IMR-90 (cell line): ENCODE data around the gene ID2. TPM values are rescaled to one million over a fixed set of nuclear protein-coding genes. Genes with fewer than 3 reads are reported as not detected.

Experiments
- ATAC-seq: fragments of 200-7000 bp; cut with Tn5 transposase; 2 replicates; pipeline ENCODE4 v1.9.1; 2020; ENCODE audit warnings: low read depth, mild to moderate bottlenecking, moderate library complexity
- BruUV-seq: library from RNA; stranded (reverse); fragments of 400-500 nt; replicated peaks from 2 replicates; lab custom pipeline; 2021; lab: Mats Ljungman, UMichigan
- CTCF ChIA-PET: fragments of 300-600 bp; formaldehyde crosslinking; extraction: SDS; loops from one replicate; lab custom pipeline; 2021; ENCODE audit warnings: antibody characterized with exemption; lab: Yijun Ruan, JAX
- POLR2A ChIA-PET: fragments of 300-600 bp; sonication (Branson Sonifier 250); formaldehyde crosslinking; loops from one replicate; lab custom pipeline; 2022; ENCODE audit warnings: antibody characterized with exemption; ENCODE audit not compliant: unreplicated experiment; lab: Charles Lee
- DNase-seq: peaks from one replicate; pipeline ENCODE4 v3.0.0; 2013
- H2AFZ ChIP-seq: replicated peaks from 2 replicates; pipeline ENCODE3; 2013; ENCODE audit warnings: low read length, mild to moderate bottlenecking; ENCODE audit not compliant: poor library complexity
- H2AK5ac ChIP-seq: 2 replicates; pipeline ENCODE4 v1.6.1; 2013; ENCODE audit warnings: low read depth, low read length, inconsistent platforms
- H2AK9ac ChIP-seq: replicated peaks from 2 replicates; pipeline ENCODE3; 2013; ENCODE audit warnings: mild to moderate bottlenecking, low read depth, low read length, moderate library complexity; ENCODE audit not compliant: poor library complexity
- H2BK120ac ChIP-seq: 2 replicates; pipeline ENCODE4 v1.6.1; 2013; ENCODE audit warnings: low read depth, low read length, inconsistent platforms
- H2BK15ac ChIP-seq: 3 replicates; pipeline ENCODE4 v1.6.1; 2013; ENCODE audit warnings: low read depth, low read length, inconsistent platforms
- H2BK20ac ChIP-seq: 2 replicates; pipeline ENCODE4 v1.6.1; 2013; ENCODE audit warnings: low read depth, mild to moderate bottlenecking, inconsistent platforms, low read length, moderate library complexity
- H2BK5ac ChIP-seq: 2 replicates; pipeline ENCODE4 v1.6.1; 2013; ENCODE audit warnings: mild to moderate bottlenecking, low read depth, low read length, inconsistent platforms; ENCODE audit not compliant: poor library complexity, severe bottlenecking
- H3K14ac ChIP-seq: replicated peaks from 2 replicates; pipeline ENCODE4 v1.6.1; 2013; ENCODE audit warnings: low read depth, low read length, inconsistent platforms
- H3K18ac ChIP-seq: 2 replicates; pipeline ENCODE4 v1.6.1; 2013; ENCODE audit warnings: low read depth, low read length, control low read depth
- H3K23ac ChIP-seq: 2 replicates; pipeline ENCODE4 v1.6.1; 2013; ENCODE audit warnings: low read depth, low read length, inconsistent platforms
- H3K27ac ChIP-seq: 2 replicates; pipeline ENCODE4 v1.5.1; 2013; ENCODE audit warnings: mild to moderate bottlenecking, control low read depth, low read length; ENCODE audit not compliant: insufficient read depth
- H3K27me3 ChIP-seq: 2 replicates; pipeline ENCODE4 v1.6.1; 2013; ENCODE audit warnings: low read length; ENCODE audit not compliant: control insufficient read depth, insufficient read depth
- H3K36me3 ChIP-seq: 2 replicates; pipeline ENCODE4 v1.6.1; 2013; ENCODE audit warnings: low read length, mixed read lengths; ENCODE audit not compliant: control insufficient read depth, insufficient read depth
- H3K4ac ChIP-seq: 2 replicates; pipeline ENCODE4 v1.6.1; 2013; ENCODE audit warnings: low read depth, low read length, inconsistent platforms
- H3K4me1 ChIP-seq: 2 replicates; pipeline ENCODE4 v1.6.1; 2013; ENCODE audit warnings: low read length, mixed read lengths; ENCODE audit not compliant: control insufficient read depth, insufficient read depth
- H3K4me2 ChIP-seq: 2 replicates; pipeline ENCODE4 v1.6.1; 2013; ENCODE audit warnings: low read depth, mild to moderate bottlenecking, control low read depth, low read length, moderate library complexity
- H3K4me3 ChIP-seq: 2 replicates; pipeline ENCODE4 v1.5.1; 2013; ENCODE audit warnings: low read depth, mild to moderate bottlenecking, control low read depth, low read length, moderate library complexity; ENCODE audit not compliant: insufficient read depth
- H3K56ac ChIP-seq: 2 replicates; pipeline ENCODE4 v1.6.1; 2013; ENCODE audit warnings: low read length, inconsistent platforms; ENCODE audit not compliant: insufficient read depth; ENCODE audit errors: extremely low read depth
- H3K79me1 ChIP-seq, 2 experiments: 2 replicates each; pipeline ENCODE4 v1.6.1; 2013; ENCODE audit warnings: low read length in 2 of 2, inconsistent platforms in 1 of 2, low read depth in 1 of 2
- H3K9ac ChIP-seq: 2 replicates; pipeline ENCODE4 v1.6.1; 2013; ENCODE audit warnings: low read depth, low read length, control low read depth
- H3K9me1 ChIP-seq: 2 replicates; pipeline ENCODE4 v1.6.1; 2013; ENCODE audit warnings: low read length, inconsistent platforms; ENCODE audit not compliant: insufficient read depth
- H3K9me3 ChIP-seq: 2 replicates; pipeline ENCODE4 v1.6.1; 2013; ENCODE audit warnings: low read length; ENCODE audit not compliant: control insufficient read depth, insufficient read depth
- H4K20me1 ChIP-seq: 2 replicates; pipeline ENCODE4 v1.6.1; 2013; ENCODE audit warnings: low read length, inconsistent platforms; ENCODE audit not compliant: insufficient read depth
- H4K5ac ChIP-seq: 2 replicates; pipeline ENCODE4 v1.6.1; 2013; ENCODE audit warnings: mild to moderate bottlenecking, low read depth, low read length, control low read depth
- H4K8ac ChIP-seq, 2 experiments: 2 replicates each; pipeline ENCODE4 v1.6.1; 2013; ENCODE audit warnings: low read depth in 2 of 2, low read length in 2 of 2, control low read depth in 1 of 2, inconsistent platforms in 1 of 2
- H4K91ac ChIP-seq: 2 replicates; pipeline ENCODE4 v1.6.1; 2013; ENCODE audit warnings: low read depth, low read length, inconsistent platforms; ENCODE audit not compliant: insufficient read depth
- BHLHE40 ChIP-seq: fragments of 150-350 bp; IDR thresholded peaks from 2 replicates; pipeline ENCODE4 v1.6.1; 2016; ENCODE audit warnings: mild to moderate bottlenecking, low read depth, low read length
- CEBPB ChIP-seq: IDR thresholded peaks from 2 replicates; pipeline ENCODE4 v1.6.1; 2012; ENCODE audit warnings: low read depth, low read length, improper control_type of control experiment
- CHD1 ChIP-seq: IDR thresholded peaks from 2 replicates; pipeline ENCODE4 v1.6.1; 2012; ENCODE audit warnings: low read depth, low read length, improper control_type of control experiment
- NFE2L2 ChIP-seq: fragments of 150-350 bp; IDR thresholded peaks from 2 replicates; pipeline ENCODE4 v1.6.1; 2016; ENCODE audit warnings: low read depth, mild to moderate bottlenecking, low read length
- RCOR1 ChIP-seq: IDR thresholded peaks from 2 replicates; pipeline ENCODE4 v1.6.1; 2012; ENCODE audit warnings: mild to moderate bottlenecking, low read length, improper control_type of control experiment; ENCODE audit not compliant: insufficient replicate concordance
- RFX5 ChIP-seq: IDR thresholded peaks from 2 replicates; pipeline ENCODE4 v1.8.0; 2012; ENCODE audit warnings: low read depth, mild to moderate bottlenecking, low read length, moderate library complexity
- SMC3 ChIP-seq: fragments of 150-350 bp; IDR thresholded peaks from 2 replicates; pipeline ENCODE4 v1.6.1; 2016; ENCODE audit warnings: low read depth, mild to moderate bottlenecking, antibody characterized with exemption, low read length, moderate library complexity
- WGBS, 2 experiments: methylation state at CpG; one replicate each; pipeline versions ENCODE4 v1.1.5 to v1.1.7; 2013; ENCODE audit warnings: missing lambda C conversion rate in 2 of 2; ENCODE audit not compliant: insufficient read length in 1 of 2; ENCODE audit errors: extremely low coverage in 2 of 2; 5-methylcytosine and 5-hydroxymethylcytosine counted together
- dilution Hi-C: fragments of 300-500 bp; cut with HindIII; formaldehyde crosslinking; loops from one replicate; pipeline ENCODE4 v1.14.3; 2018; ENCODE audit warnings: low sequenced_read_pairs; ENCODE audit not compliant: unreplicated experiment
- in situ Hi-C: fragments of 300-500 bp; cut with MboI; formaldehyde crosslinking; loops from 3 replicates; pipeline ENCODE4 v1.14.3; 2019; ENCODE audit warnings: low sequenced_read_pairs, inconsistent platforms, mixed read lengths
- intact Hi-C: fragments of 100-400 bp; cut with micrococcal nuclease; formaldehyde crosslinking; loops from 2 replicates; pipeline ENCODE4 v1.10.0; 2022
- polyA plus RNA-seq, 3 experiments: library from polyadenylated mRNA; depleted of rRNA; stranded (reverse); fragments of >200 nt; gene quantifications; 2 replicates each; pipeline ENCODE4 v1.2.3, GENCODE V29; 2012; ENCODE audit warnings: low replicate concordance in 1 of 3
- total RNA-seq: library from RNA; depleted of rRNA; stranded (reverse); fragments of >200 nt; gene quantifications from 2 replicates; pipeline ENCODE4 v1.2.3, GENCODE V29; 2012
- TF ChIP-seq, protein P1 (sequence below): fragments of 150-350 bp; IDR thresholded peaks from 2 replicates; pipeline ENCODE4 v1.6.1; 2017; ENCODE audit warnings: mild to moderate bottlenecking, antibody characterized with exemption, low read length, low read depth

ID2 gene
- total and polyA plus RNA-seq, 2 of the 4 experiments (the other 2 are of a cell fraction) = 264 to 389 TPM

DNA sequence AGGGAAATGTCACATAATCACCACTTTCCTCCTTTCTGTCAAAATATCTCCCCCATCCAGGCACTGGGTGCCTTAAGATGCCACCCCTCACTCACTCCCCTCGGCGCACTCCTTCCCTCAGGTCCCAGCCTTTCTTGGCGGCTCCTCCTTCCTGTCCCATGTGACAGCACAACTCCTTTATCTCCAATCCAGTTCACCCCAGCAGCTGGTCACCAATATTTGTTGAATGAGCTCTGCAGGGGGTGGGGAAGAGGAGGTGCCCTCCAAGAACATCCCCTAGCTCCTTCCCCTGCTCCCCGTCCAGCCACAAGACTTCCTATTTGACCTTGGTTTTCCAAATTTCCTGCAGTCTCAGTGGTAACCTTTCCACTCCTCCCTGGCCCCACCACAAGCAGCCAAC lies 31.6 kb upstream of the ID2 start:
- in situ Hi-C loops (no loop called here), dilution Hi-C loops (no loop called here), intact Hi-C loops (no loop called here)
- no peaks in the 10 kb centered on the region for H3K4me1 ChIP-seq
- no peak overlapping the region for H4K91ac ChIP-seq
- H3K9ac ChIP-seq = no peak overlapping the region
- H3K14ac ChIP-seq = no peak overlapping the region
- no peak for ATAC-seq
- H3K27ac ChIP-seq = no peak overlapping the region
- no peak for DNase-seq
- no peaks in the 10 kb centered on the region for H3K36me3 ChIP-seq
- no peak overlapping the region for H3K23ac ChIP-seq
- no peak overlapping the region for H3K4me3 ChIP-seq
- H3K9me1 ChIP-seq = no peaks in the 10 kb centered on the region
- H3K56ac ChIP-seq = no peak overlapping the region
- no peaks in the 10 kb centered on the region; the same call in 1 of the 2 replicates for H3K27me3 ChIP-seq
- H2BK15ac ChIP-seq = no peak overlapping the region
- H2AFZ ChIP-seq = no peak overlapping the region
- no CpG with 5 or more reads among the region's 4 CpGs for WGBS, 2 experiments
- no peak overlapping the region for H2AK5ac ChIP-seq
- no peak overlapping the region for H2AK9ac ChIP-seq
- peaks cover 6% of the 10 kb centered on the region; the same call in 1 of the 2 replicates for H3K9me3 ChIP-seq
- no peak overlapping the region for H3K4me2 ChIP-seq
- no peak overlapping the region for H3K4ac ChIP-seq
- no peak overlapping the region for H2BK5ac ChIP-seq
- H2BK20ac ChIP-seq = no peak overlapping the region
- H4K20me1 ChIP-seq = no peaks in the 10 kb centered on the region
- TF ChIP-seq CEBPB = no peak
- TF ChIP-seq NFE2L2 = no peak
- TF ChIP-seq, protein P1, sequence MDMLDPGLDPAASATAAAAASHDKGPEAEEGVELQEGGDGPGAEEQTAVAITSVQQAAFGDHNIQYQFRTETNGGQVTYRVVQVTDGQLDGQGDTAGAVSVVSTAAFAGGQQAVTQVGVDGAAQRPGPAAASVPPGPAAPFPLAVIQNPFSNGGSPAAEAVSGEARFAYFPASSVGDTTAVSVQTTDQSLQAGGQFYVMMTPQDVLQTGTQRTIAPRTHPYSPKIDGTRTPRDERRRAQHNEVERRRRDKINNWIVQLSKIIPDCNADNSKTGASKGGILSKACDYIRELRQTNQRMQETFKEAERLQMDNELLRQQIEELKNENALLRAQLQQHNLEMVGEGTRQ = no peak
- TF ChIP-seq SMC3 = no peak
- no peak for TF ChIP-seq RCOR1
- no peak for TF ChIP-seq CHD1
- TF ChIP-seq BHLHE40 = no peak
- no peak for TF ChIP-seq RFX5
- H4K8ac ChIP-seq = no peak overlapping the region
- H3K18ac ChIP-seq = no peak overlapping the region
- no peak overlapping the region for H4K5ac ChIP-seq
- no peaks in the 10 kb centered on the region for H3K79me1 ChIP-seq
- no TSS peak for BruUV-seq
- no peak overlapping the region for H2BK120ac ChIP-seq
- ChIA-PET POLR2A (no interaction called here), CTCF (no interaction called here)
